Endothelial cell (in vitro differentiated cells): Measurements from ENCODE around the gene LTB. TPM values are rescaled to one million over a fixed set of nuclear protein-coding genes. Genes with fewer than 3 reads are reported as not detected.
A peak's percentile ranks its signal among the peaks of the same experiment; 100 is the strongest.

ENCODE experiments used
- DNase-seq: peaks from one replicate; pipeline ENCODE4 v3.0.0; 2021; ENCODE audit warnings: low spot score
- H3K27ac Mint-ChIP-seq: one replicate; pipeline ENCODE4 v1.8.0; 2021; ENCODE audit warnings: mixed read lengths, inconsistent platforms; ENCODE audit not compliant: unreplicated experiment
- H3K27me3 Mint-ChIP-seq: one replicate; pipeline ENCODE4 v1.8.0; 2021; ENCODE audit warnings: mild to moderate bottlenecking, moderate library complexity, mixed read lengths, inconsistent platforms; ENCODE audit not compliant: unreplicated experiment
- H3K36me3 Mint-ChIP-seq: one replicate; pipeline ENCODE4 v1.8.0; 2021; ENCODE audit warnings: mild to moderate bottlenecking, low read depth, mixed read lengths, inconsistent platforms; ENCODE audit not compliant: unreplicated experiment
- H3K4me1 Mint-ChIP-seq: one replicate; pipeline ENCODE4 v1.8.0; 2021; ENCODE audit warnings: mild to moderate bottlenecking, mixed read lengths, inconsistent platforms; ENCODE audit not compliant: unreplicated experiment
- H3K4me3 Mint-ChIP-seq: one replicate; pipeline ENCODE4 v1.8.0; 2021; ENCODE audit warnings: mild to moderate bottlenecking, mixed read lengths, inconsistent platforms; ENCODE audit not compliant: unreplicated experiment
- H3K9me3 Mint-ChIP-seq: one replicate; pipeline ENCODE4 v1.8.0; 2021; ENCODE audit warnings: mixed read lengths, inconsistent platforms; ENCODE audit not compliant: unreplicated experiment
- CTCF ChIP-seq: fragments of 200-600 bp; sonication (generic); IDR thresholded peaks from one replicate; pipeline ENCODE4 v1.5.0; 2021; ENCODE audit warnings: antibody characterized with exemption; ENCODE audit not compliant: unreplicated experiment
- total RNA-seq: library from RNA; stranded (reverse); fragmentation: NEBNext Ultra II Directional; extraction: Animal tissue kit (Norgen Biotek cat#: 25700); gene quantifications from one replicate; pipeline ENCODE4 v1.2.1, GENCODE V29; 2021; ENCODE audit not compliant: unreplicated experiment

The LTB gene
- total RNA-seq, 1 donor from 2014 or later = not detected

- H3K4me1 Mint-ChIP-seq = peaks cover 23% of the 10 kb centered on the region
- H3K36me3 Mint-ChIP-seq = peaks cover 28% of the 10 kb centered on the region
- H3K27ac Mint-ChIP-seq = peak overlapping the region; percentile 94
- no peak for TF ChIP-seq CTCF
- no peaks in the 10 kb centered on the region for H3K9me3 Mint-ChIP-seq
- peaks cover 8% of the 10 kb centered on the region for H3K27me3 Mint-ChIP-seq
- no peak for DNase-seq
- peak overlapping the region; percentile 96 for H3K4me3 Mint-ChIP-seq
These were observed 39.2 kb upstream of the LTB start for GRCh38 chr6:31621320-31621939.

- peak; percentile 84 for DNase-seq
- peaks cover 21% of the 10 kb centered on the region for H3K36me3 Mint-ChIP-seq
These were observed 38.5 kb upstream of the LTB start, which contains the start of gene PRRC2A for GRCh38 chr6:31620586-31621319. Gene PRRC2A (plus strand): TSS chr6:31620715. CDS start chr6:31622790, 2,075 bp downstream.

DNA sequence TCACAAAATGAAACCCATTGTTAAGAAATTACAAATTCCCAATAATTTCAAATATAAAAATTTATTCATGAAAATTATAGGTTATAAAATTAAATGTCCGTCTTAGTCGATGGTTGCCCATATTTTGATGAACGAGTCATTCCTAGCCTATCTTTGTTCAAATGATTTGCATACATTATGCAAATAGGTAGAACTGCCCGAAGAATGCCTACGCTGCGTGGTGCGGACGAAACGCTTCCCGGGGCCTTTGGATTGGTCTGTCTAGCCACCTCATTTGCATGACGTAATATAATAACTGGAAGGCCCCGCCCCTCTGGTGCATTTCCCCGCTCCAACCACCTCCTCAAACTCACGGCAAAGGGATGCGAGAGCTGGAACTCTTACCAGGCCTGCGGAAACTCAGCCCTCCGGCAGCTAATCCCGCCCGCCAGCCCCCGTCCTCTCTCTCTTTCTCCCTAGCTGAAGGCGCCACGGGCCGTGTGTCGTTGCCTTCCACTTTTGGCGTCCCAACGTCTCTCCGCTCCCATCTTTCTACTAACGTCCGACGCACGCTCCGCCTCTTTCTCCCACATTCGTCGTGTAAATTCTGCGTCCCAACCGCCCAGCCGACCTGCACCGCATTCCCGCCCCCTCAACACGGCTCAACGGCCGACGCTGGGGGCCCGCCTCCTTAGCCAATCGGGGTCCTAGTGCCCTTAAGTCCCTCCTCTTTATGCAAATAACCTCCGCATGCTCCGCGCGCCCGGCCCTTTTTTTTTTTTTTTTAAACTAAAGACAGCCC, 37.8 kb upstream of the LTB start:
- H3K27me3 Mint-ChIP-seq = peaks cover 8% of the 10 kb centered on the region
- TF ChIP-seq CTCF = no peak
- H3K4me3 Mint-ChIP-seq = peak overlapping the region; percentile 97

More at GRCh38 chr6:31620586-31621319, 38.5 kb upstream of the LTB start, which contains the start of gene PRRC2A:
- H3K27ac Mint-ChIP-seq = peak within 1 kb of the TSS; percentile 99
- H3K4me1 Mint-ChIP-seq = peaks cover 30% of the 10 kb centered on the region
- no peaks in the 10 kb centered on the region for H3K9me3 Mint-ChIP-seq
- no peak for TF ChIP-seq CTCF
- peak within 1 kb of the TSS; percentile 97 for H3K4me3 Mint-ChIP-seq
- H3K27me3 Mint-ChIP-seq = peaks cover 8% of the 10 kb centered on the region

GRCh38 chr6:31617010-31617409, 34.8 kb upstream of the LTB start:
- peaks cover 5% of the 10 kb centered on the region for H3K36me3 Mint-ChIP-seq
- no peak for TF ChIP-seq CTCF
- peaks cover 39% of the 10 kb centered on the region for H3K4me1 Mint-ChIP-seq
- H3K9me3 Mint-ChIP-seq = no peaks in the 10 kb centered on the region
- H3K27me3 Mint-ChIP-seq = peaks cover 10% of the 10 kb centered on the region
- no peak for DNase-seq
- H3K4me3 Mint-ChIP-seq = no peak overlapping the region
- H3K27ac Mint-ChIP-seq = peak overlapping the region; percentile 7

More for the DNA sequence above, 37.8 kb upstream of the LTB start:
- H3K4me1 Mint-ChIP-seq = peaks cover 36% of the 10 kb centered on the region
- peak overlapping the region; percentile 99 for H3K27ac Mint-ChIP-seq
- peaks cover 18% of the 10 kb centered on the region for H3K36me3 Mint-ChIP-seq
- H3K9me3 Mint-ChIP-seq = no peaks in the 10 kb centered on the region
- DNase-seq = peak; percentile 82
